Cortex of kidney (tissue), 1 donor: Measurements from ENCODE around the gene CCDC169.
"Not testable (repeated sequence)": the region's sequence is repeated elsewhere in the genome, so short reads cannot be mapped to it uniquely, and the experiment has no call there.

ENCODE experiments used
- DNase-seq: peaks from one replicate; lab custom pipeline; 2025; lab: John Stamatoyannopoulos, UW

CCDC169 gene

DNA sequence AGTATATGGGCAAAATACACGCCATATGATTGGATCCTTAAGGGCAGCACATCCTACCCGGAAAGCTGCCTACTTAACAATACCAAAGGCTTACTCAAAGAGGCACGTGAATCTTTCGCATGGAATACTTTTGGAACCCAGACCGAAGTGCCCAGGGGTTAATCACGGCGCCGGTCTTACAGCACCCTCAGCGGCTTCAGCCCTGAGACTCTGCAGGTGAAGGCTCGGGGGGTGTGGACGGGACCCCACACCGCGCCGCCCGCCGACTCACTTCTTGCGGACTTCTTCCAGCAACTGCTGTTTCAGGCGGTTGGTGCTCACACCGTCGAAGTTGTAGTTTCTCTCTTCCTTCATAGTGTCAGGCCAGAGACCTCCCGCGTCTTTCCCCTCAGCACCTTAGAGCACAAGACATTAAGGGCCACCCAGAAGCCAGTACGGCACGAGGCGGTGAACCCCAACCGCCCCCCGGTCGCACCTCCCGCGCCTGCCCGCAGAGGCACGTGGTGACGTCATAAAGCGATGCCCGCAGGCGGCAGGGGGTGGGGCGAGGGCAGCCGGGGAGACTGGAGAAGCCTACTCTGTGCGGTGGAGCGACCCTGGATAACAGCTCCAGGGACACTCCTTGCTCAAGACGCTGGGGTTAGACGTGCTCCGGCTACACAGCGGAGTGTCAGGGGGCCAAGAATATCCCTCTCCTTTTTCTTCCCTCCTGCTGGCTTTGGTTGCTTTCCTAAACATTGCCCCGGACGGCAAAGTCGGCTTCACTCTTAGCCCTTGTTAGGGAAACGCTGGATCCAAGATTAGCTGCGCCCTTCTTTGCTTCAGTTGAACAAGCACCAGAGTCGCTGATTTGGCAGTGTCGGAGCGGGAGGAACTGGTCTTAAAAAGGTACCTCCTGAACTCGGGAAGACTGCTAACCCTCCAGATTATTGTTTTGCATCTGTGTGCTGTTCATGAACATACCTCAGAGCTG, at the start of gene CCDC169:
Gene CCDC169, minus strand, starts transcription at position 449 of the 973 bp plus-strand sequence. Its CDS starts 95 bp downstream, at position 354.
- no peak for DNase-seq

DNA sequence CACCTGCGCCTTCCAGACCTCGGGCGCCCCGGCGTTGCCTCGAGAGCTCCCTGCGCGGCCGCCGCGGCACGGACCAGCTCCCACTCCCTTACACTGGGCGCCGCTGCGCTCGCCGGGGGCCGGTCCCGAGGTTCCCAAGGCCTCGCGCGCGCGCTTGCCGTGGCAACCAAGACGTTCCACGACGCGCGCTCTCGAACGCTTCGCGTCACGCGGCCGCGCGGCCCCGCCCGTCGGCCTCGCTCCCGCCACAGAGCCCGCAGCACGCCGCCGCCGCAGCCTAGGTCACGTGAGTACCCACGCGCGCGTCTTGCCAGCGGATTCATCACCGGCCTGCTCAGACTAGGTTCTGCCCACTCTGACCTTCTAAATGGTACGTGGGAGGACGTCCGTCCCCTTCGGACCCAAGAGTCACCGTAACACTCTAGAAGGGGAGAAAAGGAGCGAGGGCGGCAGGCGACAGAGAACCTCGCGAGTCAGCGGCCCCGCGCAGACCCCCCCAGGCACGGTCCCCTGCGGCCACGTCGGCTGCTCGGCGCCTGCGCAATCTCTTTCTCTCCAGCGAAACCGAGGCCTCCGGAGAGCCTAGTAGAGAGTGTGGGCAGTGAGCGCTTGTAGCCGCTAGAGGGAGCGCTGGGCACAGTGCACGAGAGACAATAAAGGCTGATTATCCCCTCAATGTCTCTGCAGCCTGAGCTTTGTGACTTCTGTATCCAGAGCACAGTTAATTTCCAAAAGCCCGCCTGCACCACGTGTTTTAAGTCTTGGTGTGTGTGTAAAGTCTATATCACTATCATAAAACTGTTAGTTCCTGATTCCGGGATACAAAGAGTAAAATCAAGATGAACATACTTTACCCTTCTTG, 48.8 kb upstream of the CCDC169 start, which contains the start of gene SPART:
Gene SPART, minus strand, starts transcription at position 173 of the 862 bp plus-strand sequence. CDS start 10,564 bp downstream, outside the sequence.
- peak; percentile 34 for DNase-seq

DNA sequence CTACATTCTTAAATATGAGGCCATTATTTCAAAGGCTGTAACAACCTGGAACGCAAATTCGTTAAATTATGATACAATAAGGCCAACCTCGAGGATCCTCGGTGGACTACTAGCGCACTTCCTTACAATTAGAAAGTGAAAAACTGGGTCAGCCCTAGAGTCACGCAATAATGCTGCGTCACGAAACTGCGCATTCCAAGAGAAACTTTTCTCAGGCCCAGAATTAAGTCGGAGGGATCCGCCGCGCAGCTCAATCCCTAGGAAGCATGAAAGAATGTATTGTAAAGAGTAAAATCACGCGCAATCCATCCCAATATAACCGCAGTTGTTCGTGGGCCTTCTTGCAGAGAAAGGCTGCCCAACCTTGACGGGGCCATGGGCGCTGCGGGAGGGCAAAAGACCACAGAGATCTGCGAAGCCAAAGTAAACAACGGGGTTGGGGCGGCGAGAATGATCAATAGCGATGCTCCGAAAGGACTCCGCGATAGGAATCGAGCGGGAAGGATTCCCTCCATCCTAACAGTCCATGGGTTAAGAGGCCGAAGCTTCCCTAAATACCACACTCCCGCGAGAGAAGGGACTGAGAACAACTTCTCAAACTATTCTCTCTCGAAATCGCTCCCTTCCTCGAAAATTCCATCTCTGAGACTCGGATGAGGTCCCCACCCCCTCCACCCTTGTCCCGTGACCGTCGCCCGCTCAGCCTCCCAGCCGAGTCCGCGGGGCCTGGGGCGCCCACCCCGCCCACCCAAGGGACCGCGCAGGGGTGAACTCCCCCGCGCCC, 48.0 kb upstream of the CCDC169 start:
- DNase-seq, result no peak

DNA sequence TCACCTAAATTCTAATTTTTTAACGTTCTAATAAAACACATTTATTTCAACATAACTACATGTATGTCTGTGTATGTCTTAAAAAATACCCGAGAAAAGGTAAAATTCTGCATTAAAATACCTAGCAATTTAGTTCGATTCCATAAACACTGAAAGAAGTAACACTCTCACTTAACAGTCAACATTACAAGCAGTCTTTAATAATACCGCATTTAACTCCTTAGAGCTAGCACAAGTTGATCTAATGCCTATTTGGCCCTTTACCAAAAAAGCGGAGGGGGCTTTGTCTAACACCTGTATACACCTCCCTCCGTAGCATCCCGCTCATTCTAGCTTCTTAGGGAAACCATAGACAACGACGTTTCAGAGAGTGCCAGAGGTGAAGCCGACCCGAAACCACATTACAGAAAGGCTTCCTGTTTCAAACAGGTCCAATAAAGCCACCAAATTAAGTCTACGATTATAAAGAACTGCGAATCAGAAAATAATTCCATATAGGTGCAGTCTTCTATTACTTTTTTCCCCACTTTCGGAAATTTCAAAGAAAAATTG, 47.3 kb upstream of the CCDC169 start:
- no peak for DNase-seq

DNA sequence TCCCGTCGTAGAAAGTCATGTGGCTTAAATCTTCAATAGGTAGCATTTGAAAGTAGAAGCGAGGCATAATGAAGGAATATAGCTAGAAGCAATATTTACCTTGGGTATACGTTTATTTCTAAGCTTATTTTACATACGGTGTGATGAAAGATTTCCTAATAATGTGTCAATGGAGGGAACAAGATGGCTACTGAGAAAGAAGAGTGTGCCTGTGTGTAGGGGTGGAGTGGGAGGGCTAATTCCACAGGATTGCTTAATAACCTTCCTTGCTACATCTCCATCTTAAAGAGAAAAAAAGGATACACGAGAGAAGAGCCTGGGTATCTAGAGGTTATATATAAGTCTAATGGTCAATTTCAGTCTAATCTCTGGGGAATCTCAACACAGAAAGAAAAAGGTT, 46.6 kb upstream of the CCDC169 start:
- no peak for DNase-seq

DNA sequence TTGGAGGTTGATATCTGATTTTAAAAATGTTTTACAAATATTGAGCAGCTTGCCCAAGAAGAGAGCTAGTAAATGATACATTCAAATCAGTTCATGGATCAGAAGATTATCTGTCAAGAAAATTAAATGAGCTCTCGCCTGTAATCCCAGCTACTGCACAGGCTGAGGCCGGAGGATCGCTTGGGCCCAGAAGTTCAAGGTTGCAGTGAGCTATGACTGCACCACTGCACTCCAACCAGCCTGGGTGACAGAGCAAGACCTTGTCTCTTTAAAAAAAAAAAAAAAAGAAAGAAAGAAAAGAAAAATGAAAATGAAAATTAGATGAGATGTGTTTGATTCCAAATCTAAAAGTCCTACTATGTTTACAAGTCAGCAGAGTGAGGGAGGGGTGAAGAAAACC, 46.2 kb upstream of the CCDC169 start:
- DNase-seq, result no peak

DNA sequence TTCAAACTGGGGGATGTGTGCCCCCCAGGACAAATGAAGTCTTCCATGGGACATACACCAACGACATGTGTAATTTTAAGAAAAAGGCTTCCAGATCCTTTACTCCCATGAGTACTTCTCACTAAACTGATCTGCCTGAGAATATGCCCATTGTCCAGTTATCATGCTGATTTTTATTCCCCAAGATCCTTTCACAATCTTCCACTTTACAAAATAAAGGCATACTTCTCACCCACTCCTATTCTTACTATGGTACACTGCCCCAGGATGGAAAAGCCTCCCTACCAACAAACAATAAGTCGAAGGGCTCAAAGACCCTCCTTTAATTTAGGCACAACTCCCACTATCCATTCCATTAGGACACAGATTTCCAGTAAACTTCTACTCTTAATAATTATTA, 45.1 kb upstream of the CCDC169 start:
- no peak for DNase-seq

DNA sequence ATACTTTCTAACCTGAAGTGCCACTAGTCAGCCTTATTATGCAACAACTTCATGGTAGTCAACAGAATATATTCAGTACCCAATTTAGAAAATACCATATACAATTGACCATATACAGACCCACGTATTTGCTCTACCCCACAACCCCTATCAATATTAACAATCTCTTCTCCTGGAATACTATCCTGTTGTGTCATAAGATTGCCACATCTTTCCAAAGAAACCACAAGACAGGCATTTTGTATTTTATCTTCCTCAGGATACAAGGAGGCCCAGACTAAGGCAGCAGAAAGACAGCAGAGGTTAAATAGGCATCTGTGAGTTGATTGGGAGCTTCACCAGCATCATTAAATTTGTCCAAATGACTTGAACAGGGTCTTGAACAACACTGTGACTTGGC, 44.1 kb upstream of the CCDC169 start:
- DNase-seq, result no peak

DNA sequence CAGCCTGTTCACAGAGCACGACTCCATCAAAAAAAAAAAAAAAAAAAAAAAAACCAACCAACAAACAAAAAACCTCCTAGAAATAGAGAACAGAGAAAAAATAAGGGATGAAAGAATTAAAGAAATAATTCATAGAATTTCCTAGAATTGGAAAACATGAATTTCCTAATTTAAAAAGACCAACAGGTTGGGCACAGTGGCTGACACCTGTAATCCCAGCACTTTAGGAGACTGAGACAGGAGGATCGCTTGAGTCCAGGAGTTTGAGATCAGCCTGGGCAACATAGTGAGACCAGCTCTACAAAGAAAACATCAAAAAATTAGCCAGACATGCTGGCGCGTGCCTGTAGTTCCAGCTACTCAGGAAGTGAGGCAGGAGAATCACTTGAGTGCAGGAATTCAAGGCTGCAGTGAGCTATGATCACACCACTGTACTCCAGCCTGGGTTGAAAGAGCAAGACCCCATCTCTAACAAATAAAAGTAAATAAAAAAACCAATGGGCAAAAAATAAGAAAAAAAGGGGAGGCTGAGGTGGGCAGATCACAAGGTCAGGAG, 42.1 kb upstream of the CCDC169 start:
- no peak for DNase-seq

DNA sequence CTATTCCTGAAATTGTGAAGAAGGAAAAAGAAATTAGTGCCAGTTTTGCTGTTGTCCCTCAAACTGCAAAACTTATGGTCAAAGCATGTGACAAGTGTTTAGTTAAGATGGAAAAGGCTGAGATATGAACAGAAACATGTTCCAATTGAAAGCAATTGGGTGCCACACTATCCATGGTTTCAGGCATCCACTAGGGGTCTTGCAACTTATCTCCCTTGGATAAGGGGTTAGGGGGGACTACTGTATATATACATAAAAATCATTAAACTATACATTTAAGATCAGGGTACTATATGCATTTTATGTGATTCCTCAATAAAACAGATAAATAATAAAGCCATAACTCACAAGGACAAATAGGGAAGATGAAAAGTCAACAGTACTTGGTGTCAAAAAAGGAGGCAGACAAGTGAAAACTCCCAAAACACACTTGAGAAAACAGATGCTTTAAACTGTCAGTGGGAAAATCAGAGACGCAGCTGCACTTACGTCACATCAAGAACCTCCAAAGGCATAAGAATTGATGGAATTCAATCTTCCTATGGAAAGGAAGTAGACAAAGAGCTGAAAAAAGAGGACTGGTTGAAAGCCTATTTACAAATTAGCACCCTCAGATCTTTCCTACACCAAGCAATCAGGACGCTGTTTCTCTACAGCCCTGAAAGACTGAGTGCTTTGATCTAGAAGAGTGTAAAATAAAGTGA, 40.5 kb upstream of the CCDC169 start:
- no peak for DNase-seq

DNA sequence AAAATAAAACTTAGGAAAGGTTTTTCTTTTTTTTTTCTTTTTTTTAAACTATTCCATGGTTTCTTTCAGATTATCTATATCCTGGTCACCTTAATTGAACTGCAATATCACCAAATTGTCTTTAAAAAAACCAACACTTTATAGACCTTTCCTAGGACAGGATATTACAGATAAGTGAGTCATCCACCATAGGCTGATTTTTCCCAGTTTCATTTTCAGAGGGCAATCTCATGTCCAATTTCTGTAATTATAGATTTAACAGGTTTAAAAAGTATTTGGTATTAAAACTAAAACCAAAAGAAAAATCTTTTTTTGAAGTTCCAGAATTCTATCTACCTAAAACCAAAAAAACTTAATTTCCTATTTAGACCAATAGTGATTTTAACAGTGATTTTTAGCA, 35.4 kb upstream of the CCDC169 start:
- no peak for DNase-seq

DNA sequence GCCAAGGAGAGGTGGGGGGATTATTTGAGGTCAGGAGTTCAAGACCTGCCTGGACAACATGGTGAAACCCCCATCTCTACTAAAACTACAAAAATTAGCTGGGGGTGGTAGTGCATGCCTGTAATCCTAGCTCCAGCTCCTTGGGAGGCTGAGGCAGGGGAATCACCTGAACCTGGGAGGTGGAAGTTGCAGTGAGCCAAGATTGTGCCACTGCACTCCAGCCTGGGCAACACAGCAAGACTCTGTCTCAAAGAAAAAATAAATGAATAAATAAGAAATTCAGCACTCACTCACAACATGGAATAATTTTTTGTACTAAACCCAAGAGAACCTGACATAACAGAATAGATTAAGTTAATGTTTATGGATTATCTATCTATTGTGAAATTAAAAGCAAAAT, 34.6 kb upstream of the CCDC169 start:
- not testable (repeated sequence) for DNase-seq

DNA sequence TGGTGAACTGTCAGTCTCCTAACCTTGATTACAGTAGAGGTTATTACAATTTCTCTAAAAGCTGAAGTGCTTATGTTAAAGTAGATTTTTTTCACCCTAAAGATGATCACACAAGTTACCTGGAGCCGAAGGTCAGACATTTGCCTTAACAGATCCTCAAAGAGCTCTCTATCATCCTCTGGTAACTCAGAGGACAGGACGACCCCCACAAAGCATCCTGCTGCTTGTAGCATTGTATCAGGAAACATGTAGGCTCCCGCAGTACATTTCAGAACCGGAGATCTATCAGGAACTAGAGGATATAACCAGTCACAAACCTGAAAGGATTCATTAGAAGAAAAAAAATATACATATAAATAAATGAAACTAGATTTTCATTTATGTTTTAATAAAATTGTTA, 33.7 kb upstream of the CCDC169 start:
- DNase-seq, result no peak

DNA sequence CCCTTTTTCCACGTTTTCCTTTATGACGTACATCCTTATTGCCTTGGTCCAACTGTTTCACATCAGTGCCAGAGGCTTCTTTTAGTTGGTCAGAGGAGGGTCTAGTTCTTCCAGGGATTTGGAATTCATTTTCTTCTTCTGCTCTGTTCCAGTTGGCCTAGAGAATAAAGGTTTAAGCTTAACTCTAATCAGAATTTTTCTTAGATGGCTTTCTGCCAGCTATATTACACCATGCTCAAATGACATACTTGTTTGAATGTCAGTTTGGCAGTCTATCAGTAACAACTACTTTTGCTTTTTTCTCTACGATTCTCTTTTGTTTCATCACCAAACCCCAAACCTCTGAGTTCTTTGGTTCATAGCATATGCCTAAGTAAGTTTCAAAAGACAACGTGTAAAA, 31.7 kb upstream of the CCDC169 start:
- DNase-seq, result no peak

DNA sequence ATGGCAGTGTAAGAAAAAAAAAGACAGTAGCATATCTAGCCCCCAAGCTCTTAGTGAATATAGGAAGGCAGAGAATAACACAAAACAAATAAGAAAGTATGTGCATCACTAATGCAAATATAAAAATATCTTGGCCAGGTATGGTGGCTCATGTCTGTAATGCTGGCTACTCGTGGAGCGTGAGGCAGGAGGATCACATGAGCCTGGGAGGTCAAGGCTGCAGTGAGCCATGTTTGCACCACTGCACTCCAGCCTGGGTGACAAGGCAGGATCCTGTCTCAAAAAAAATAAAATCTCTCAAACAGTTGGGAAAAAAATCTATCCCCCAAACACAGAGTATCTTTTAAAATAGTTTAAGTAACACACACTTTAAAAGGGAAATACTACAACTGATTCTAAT, 31.2 kb upstream of the CCDC169 start:
- no peak for DNase-seq

DNA sequence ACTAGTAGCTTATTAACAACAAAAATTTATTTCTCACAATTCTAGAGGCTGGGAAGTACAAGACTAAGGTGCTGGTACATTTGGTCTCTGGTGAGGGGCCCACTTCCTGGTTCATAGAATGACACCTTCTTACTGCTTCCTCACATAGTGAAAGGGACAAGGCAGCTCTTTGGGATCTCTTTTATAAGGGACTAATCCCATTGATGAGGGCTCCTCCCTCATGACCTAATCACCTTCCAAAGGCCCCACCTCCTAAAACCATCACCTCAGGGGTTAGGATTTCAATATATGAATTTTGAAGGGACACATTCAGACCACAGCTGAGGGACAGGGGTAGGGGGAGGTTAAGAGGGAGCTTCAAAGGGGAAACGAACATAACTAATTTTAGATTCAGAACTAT, 28.3 kb upstream of the CCDC169 start:
- DNase-seq, result no peak

DNA sequence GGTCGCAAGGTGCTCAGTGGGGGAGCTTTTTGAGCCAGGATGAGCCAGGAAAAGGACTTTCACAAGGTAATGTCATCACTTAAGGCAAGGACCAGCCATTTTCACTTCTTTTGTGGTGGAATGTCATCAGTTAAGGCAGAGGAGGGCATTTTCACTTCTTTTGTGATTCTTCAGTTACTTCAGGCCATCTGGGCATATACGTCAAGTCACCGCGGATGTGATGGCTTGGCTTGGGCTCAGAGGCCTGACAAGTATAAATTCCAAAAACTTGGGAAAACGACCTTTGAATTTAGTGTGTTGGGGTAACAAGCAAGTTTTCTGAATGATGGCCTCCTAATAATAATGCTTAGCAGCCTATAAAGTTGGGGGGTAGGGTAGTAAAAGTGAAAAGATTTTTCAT, 27.3 kb upstream of the CCDC169 start:
- DNase-seq, result not testable (repeated sequence)

DNA sequence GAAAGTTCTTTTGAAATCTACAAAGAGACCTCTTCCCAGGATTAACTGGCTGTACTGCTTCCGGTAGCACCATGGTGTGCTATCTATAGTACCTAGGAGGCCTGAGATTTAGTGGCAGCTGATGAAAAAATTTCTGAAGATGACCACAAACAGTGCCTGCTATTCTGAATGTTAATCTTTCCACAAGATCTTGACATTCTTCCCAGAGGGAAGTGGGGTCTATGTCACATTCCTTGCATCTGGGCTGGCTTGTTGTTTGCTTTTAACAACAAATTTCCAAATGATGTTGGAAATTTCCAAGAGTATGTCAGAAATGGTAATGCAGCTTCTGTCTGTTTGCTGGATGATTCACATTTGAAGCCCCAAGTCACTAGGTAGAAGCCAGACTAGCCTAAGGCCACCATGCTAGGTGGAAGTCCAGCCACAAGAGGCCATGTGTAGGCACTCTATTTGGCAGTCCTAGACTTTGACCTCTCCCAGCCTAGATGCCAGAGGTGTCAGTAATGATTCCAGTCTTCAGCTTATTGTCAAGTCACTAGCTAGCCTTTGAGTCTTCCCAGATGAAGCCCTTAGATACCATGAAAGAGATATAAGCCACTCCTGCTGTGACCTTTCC, 26.4 kb upstream of the CCDC169 start:
- DNase-seq, result no peak

DNA sequence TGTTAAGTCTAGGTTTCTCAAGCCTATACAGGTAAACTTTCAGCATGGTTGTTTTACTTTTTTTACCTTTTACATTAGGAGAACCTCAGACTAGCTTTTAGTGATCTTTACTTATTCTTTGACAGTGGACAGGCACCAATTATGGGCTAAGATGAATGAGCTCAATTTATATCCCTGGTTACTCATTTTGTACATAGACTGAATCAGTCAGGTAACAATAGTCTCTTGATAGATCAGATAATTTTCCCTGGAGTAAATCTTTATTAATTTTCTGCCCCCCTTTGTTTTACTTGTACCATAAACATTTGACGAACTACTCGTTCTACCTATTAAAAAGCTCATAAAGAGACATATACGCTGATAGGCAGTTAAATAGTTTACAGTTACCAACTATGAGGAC, 25.8 kb upstream of the CCDC169 start:
- DNase-seq, result no peak

DNA sequence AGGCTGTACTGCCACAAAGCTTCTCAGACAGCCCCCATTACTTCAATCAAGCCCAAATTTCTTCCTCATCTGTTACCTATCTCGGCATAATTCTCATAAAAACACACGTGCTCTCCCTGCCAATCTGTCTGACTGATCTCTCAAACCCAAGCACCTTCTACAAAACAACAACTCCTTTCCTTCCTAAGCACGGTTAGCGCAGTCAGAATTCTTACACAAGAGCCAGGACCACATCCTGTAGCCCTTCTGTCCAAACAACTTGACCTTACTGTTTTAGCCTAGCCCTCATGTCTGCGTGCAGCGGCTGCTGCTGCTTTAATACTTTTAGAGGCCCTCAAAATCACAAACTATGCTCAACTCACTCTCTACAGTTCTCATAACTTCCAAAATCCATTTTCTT, 22.2 kb upstream of the CCDC169 start:
- not testable (repeated sequence) for DNase-seq
